AG09319 (cell line): ENCODE results near the gene INPPL1.

Experiments used
- DNase-seq: peaks from one replicate; pipeline ENCODE4 v3.0.0-alpha.2; 2010; ENCODE audit warnings: low read depth; ENCODE audit errors: extremely low read depth
- CTCF ChIP-seq: IDR thresholded peaks from 2 replicates; pipeline ENCODE4 v1.5.1; 2011; ENCODE audit warnings: low read depth, mild to moderate bottlenecking, inconsistent platforms, low read length, moderate library complexity

INPPL1 gene

GRCh38 chr11:72287293-72287692, 62.7 kb downstream of the INPPL1 start:
- DNase-seq: no peak
- TF ChIP-seq CTCF: no peak
